ENCODE data around the gene AKAP13.

DNA sequence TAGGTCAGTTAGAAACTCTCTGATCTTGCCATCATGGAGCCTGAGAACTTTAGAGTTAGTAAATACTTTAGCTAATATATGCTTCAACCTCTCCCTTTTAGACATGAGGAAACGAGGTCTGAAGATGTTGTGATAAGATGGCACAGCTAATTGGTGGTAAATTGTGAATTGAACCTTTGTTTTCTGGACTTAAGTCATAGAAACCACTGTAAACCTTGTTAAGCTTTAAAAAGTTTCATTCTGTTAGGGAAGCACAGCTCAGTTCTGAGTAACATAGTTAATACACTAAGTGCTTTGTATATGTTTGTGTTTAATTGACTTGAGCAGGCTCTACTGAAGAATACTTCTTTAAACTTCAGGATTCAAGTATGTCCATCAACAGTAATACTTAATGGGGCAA, 108.6 kb downstream of the AKAP13 start:
- no peak for TF ChIP-seq TAF1 (IDR thresholded peaks at IDR 0.05; ENCODE audit: low read depth, low read length)
- no peak for TF ChIP-seq POLR2A (IDR thresholded peaks at IDR 0.05; ENCODE audit: low read depth, low read length)
- TF ChIP-seq POLR2AphosphoS5 (IDR thresholded peaks at IDR 0.05; ENCODE audit: low read depth, low read length) = no peak
- TF ChIP-seq SPI1 (IDR thresholded peaks at IDR 0.05; ENCODE audit: low read depth, low read length) = no peak

All from GM12891 (cell line).